Panc1 (cell line): ENCODE measurements around the gene MTHFD1L. TPM values are rescaled to one million over a fixed set of nuclear protein-coding genes. Genes with fewer than 3 reads are reported as not detected.
A peak's percentile ranks its signal among the peaks of the same experiment; 100 is the strongest.
"Not testable (repeated sequence)": the region's sequence is repeated elsewhere in the genome, so short reads cannot be mapped to it uniquely, and the experiment has no call there.

ENCODE experiments used
- ATAC-seq: fragments of 200-7000 bp; cut with Tn5 transposase; 2 replicates; pipeline ENCODE4 v1.9.1; 2020; ENCODE audit warnings: mild to moderate bottlenecking, moderate library complexity
- BruUV-seq: library from RNA; stranded (reverse); fragments of 400-500 nt; replicated peaks from 2 replicates; lab custom pipeline; 2021; lab: Mats Ljungman, UMichigan
- CTCF ChIA-PET: fragments of 300-600 bp; sonication (Branson Sonifier 250); formaldehyde crosslinking; loops from one replicate; lab custom pipeline; 2022; ENCODE audit warnings: antibody characterized with exemption; lab: Charles Lee
- POLR2A ChIA-PET: fragments of 300-600 bp; sonication (Branson Sonifier 250); formaldehyde crosslinking; loops from one replicate; lab custom pipeline; 2022; ENCODE audit warnings: antibody characterized with exemption; lab: Charles Lee
- DNase-seq: peaks from one replicate; pipeline ENCODE4 v3.0.0-alpha.2; 2010; ENCODE audit warnings: low read depth, low spot score
- H3K27ac ChIP-seq: 2 replicates; pipeline ENCODE4 v1.5.1; 2011; ENCODE audit warnings: mild to moderate bottlenecking, low read length, inconsistent platforms
- H3K27me3 ChIP-seq: fragments of 200-500 bp; sonication (Bioruptor generic); 2 replicates; pipeline ENCODE4 v1.6.0; 2014; ENCODE audit warnings: low read length, inconsistent platforms; ENCODE audit not compliant: control insufficient read depth, insufficient read depth
- H3K36me3 ChIP-seq: fragments of 200-500 bp; sonication (Bioruptor generic); 2 replicates; pipeline ENCODE4 v1.5.1; 2014; ENCODE audit warnings: inconsistent platforms, mild to moderate bottlenecking, low read length, moderate library complexity; ENCODE audit not compliant: control insufficient read depth, insufficient read depth
- H3K4me1 ChIP-seq: 2 replicates; pipeline ENCODE4 v1.5.1; 2011; ENCODE audit warnings: inconsistent platforms, mild to moderate bottlenecking, low read length, moderate library complexity; ENCODE audit not compliant: control insufficient read depth, insufficient read depth
- H3K4me3 ChIP-seq, 2 experiments: 2 replicates each; pipeline ENCODE4 v1.5.1; 2011 to 2012; ENCODE audit warnings: low read depth in 2 of 2, low read length in 2 of 2, mild to moderate bottlenecking in 2 of 2, inconsistent platforms in 1 of 2, moderate library complexity in 1 of 2
- H3K9me3 ChIP-seq: fragments of 200-500 bp; sonication (Bioruptor generic); 2 replicates; pipeline ENCODE4 v1.5.1; 2014; ENCODE audit warnings: low read depth, mild to moderate bottlenecking, inconsistent platforms, low read length, moderate library complexity; ENCODE audit not compliant: control insufficient read depth, insufficient read depth
- POLR2AphosphoS5 ChIP-seq: IDR thresholded peaks from 2 replicates; pipeline ENCODE4 v1.6.1; 2012; ENCODE audit warnings: mild to moderate bottlenecking, low read depth, low read length, moderate library complexity
- SIN3A ChIP-seq: IDR thresholded peaks from 2 replicates; pipeline ENCODE4 v1.6.1; 2012; ENCODE audit warnings: low read depth, mild to moderate bottlenecking, low read length, moderate library complexity, borderline replicate concordance; ENCODE audit not compliant: insufficient read depth
- TCF7L2 ChIP-seq: IDR thresholded peaks from 2 replicates; pipeline ENCODE4 v1.6.1; 2011; ENCODE audit warnings: mild to moderate bottlenecking, low read depth, low read length, inconsistent platforms
- in situ Hi-C: cut with HindIII; loops from 2 replicates; pipeline ENCODE4 v1.10.0; 2016; ENCODE audit warnings: low sequenced_read_pairs, low pct_unique_long_range_greater_than_20kb
- intact Hi-C: fragments of 100-400 bp; cut with micrococcal nuclease; formaldehyde crosslinking; loops from one replicate; pipeline ENCODE4 v1.10.0; 2022; ENCODE audit not compliant: unreplicated experiment
- total RNA-seq: library from RNA; stranded (reverse); gene quantifications from one replicate; pipeline ENCODE4 v1.2.1, GENCODE V29; 2021; ENCODE audit not compliant: unreplicated experiment
- TF ChIP-seq, protein P1 (sequence below), 2 experiments: IDR thresholded peaks; 2 replicates each; pipeline ENCODE4 v1.6.1; 2011 to 2012; ENCODE audit warnings: low read depth in 2 of 2, control low read depth in 1 of 2, low read length in 1 of 2, mild to moderate bottlenecking in 1 of 2, moderate library complexity in 1 of 2; ENCODE audit not compliant: insufficient read depth in 1 of 2
- TF ChIP-seq, protein P2 (sequence below): fragments of 450-650 bp; IDR thresholded peaks from 2 replicates; pipeline ENCODE4 v1.5.1; 2017; ENCODE audit warnings: mild to moderate bottlenecking

The MTHFD1L gene
- total RNA-seq, 1 experiment from 2014 or later: 76.2 TPM

DNA sequence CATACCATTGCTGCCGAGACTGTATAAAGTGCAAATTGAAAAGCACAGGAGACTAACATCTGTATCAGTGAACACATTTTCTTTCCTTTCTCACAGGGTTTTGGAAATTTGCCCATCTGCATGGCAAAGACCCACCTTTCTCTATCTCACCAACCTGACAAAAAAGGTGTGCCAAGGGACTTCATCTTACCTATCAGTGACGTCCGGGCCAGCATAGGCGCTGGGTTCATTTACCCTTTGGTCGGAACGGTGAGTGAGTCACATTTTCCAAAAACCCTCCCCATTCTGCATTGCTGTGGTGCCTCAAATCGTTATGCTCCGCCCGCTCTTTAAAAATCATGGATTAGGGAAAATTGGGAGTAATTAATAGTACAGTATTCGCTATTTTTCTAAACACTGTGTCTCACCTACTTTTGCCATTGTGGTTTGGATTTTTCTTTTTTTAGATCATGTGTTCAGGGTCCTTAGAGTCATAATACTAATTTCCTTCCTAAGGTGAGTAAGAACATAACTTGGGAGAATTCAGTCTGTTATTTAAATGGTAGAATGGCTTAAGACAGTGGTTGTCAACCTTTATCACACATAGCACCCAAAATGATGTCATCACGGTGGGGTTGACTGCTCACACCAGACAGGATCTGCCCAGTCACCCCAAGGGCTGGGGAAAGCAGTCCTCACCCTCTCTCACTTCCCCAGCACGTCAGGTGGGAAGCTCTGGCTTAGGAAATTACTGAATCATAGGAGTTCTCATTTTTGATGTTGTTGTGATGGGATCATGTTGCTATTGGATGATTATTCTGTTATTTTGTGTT is 171.6 kb downstream of the MTHFD1L start:
- peak overlapping the region; percentile 64 for H3K27ac ChIP-seq
- no peak overlapping the region for H3K4me3 ChIP-seq
- ATAC-seq (no peak), DNase-seq (no peak)
- peaks cover 4% of the 10 kb centered on the region; the same call in 1 of the 2 replicates for H3K9me3 ChIP-seq
- CTCF ChIA-PET: interaction anchor here (1.0 kb wide), 1 partner anchor 23 kb away, joined by 3 read pairs; no protein-coding TSS in a partner anchor
- TF ChIP-seq, protein P1, sequence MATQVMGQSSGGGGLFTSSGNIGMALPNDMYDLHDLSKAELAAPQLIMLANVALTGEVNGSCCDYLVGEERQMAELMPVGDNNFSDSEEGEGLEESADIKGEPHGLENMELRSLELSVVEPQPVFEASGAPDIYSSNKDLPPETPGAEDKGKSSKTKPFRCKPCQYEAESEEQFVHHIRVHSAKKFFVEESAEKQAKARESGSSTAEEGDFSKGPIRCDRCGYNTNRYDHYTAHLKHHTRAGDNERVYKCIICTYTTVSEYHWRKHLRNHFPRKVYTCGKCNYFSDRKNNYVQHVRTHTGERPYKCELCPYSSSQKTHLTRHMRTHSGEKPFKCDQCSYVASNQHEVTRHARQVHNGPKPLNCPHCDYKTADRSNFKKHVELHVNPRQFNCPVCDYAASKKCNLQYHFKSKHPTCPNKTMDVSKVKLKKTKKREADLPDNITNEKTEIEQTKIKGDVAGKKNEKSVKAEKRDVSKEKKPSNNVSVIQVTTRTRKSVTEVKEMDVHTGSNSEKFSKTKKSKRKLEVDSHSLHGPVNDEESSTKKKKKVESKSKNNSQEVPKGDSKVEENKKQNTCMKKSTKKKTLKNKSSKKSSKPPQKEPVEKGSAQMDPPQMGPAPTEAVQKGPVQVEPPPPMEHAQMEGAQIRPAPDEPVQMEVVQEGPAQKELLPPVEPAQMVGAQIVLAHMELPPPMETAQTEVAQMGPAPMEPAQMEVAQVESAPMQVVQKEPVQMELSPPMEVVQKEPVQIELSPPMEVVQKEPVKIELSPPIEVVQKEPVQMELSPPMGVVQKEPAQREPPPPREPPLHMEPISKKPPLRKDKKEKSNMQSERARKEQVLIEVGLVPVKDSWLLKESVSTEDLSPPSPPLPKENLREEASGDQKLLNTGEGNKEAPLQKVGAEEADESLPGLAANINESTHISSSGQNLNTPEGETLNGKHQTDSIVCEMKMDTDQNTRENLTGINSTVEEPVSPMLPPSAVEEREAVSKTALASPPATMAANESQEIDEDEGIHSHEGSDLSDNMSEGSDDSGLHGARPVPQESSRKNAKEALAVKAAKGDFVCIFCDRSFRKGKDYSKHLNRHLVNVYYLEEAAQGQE (IDR thresholded peaks at IDR 0.05; ENCODE audit: insufficient read depth in 1 of 2, low read depth in 2 of 2, low read length in 1 of 2): no peak
- no peak for TF ChIP-seq POLR2AphosphoS5
- TF ChIP-seq TCF7L2: no peak
- TF ChIP-seq, protein P2, sequence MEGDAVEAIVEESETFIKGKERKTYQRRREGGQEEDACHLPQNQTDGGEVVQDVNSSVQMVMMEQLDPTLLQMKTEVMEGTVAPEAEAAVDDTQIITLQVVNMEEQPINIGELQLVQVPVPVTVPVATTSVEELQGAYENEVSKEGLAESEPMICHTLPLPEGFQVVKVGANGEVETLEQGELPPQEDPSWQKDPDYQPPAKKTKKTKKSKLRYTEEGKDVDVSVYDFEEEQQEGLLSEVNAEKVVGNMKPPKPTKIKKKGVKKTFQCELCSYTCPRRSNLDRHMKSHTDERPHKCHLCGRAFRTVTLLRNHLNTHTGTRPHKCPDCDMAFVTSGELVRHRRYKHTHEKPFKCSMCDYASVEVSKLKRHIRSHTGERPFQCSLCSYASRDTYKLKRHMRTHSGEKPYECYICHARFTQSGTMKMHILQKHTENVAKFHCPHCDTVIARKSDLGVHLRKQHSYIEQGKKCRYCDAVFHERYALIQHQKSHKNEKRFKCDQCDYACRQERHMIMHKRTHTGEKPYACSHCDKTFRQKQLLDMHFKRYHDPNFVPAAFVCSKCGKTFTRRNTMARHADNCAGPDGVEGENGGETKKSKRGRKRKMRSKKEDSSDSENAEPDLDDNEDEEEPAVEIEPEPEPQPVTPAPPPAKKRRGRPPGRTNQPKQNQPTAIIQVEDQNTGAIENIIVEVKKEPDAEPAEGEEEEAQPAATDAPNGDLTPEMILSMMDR: no peak
- no peak for TF ChIP-seq SIN3A
- in situ Hi-C loops: no loop called here
- no TSS peak for BruUV-seq
- H3K27me3 ChIP-seq: no peaks in the 10 kb centered on the region
- POLR2A ChIA-PET: no interaction called here
- peaks cover 22% of the 10 kb centered on the region for H3K4me1 ChIP-seq
- H3K36me3 ChIP-seq: no peaks in the 10 kb centered on the region; the same call in none of the 2 replicates
- intact Hi-C loops: no loop called here

DNA sequence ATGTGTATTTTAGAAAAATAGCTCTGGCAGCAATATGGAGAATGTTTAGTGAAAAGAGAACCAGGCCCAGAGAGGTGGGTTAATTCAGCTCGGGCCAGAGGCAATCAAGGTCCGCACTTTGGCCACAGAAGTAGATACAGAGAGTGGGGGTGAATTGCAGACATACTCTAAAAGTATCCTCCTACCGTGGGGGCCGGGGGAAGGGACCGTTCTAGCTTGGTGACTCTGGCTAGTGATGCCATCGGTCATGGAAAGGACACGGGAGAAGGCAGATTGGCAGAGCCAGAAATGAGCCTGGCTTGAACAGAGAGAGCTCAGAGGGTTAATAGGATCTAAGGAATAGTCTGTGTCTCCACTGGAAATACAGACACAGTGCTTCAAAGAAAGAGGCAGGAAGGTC is 173.1 kb downstream of the MTHFD1L start:
- ChIA-PET POLR2A (no interaction called here), CTCF (no interaction called here)
- Histone ChIP-seq H3K4me1 (peaks cover 33% of the 10 kb centered on the region), H3K36me3 (no peaks in the 10 kb centered on the region; the same call in none of the 2 replicates), H3K9me3 (peaks cover 4% of the 10 kb centered on the region; the same call in 1 of the 2 replicates), H3K27ac (peak overlapping the region; percentile 54), H3K4me3 (no peak overlapping the region), H3K27me3 (no peaks in the 10 kb centered on the region)
- TF ChIP-seq POLR2AphosphoS5: no peak
- no peak for TF ChIP-seq SIN3A
- TF ChIP-seq, protein P1 (IDR thresholded peaks at IDR 0.05; ENCODE audit: insufficient read depth in 1 of 2, low read depth in 2 of 2, low read length in 1 of 2): no peak
- TF ChIP-seq, protein P2: no peak
- TF ChIP-seq TCF7L2: no peak
- intact Hi-C loops (no loop called here), in situ Hi-C loops (no loop called here)
- no TSS peak for BruUV-seq
- ATAC-seq: no peak
- DNase-seq: no peak

DNA sequence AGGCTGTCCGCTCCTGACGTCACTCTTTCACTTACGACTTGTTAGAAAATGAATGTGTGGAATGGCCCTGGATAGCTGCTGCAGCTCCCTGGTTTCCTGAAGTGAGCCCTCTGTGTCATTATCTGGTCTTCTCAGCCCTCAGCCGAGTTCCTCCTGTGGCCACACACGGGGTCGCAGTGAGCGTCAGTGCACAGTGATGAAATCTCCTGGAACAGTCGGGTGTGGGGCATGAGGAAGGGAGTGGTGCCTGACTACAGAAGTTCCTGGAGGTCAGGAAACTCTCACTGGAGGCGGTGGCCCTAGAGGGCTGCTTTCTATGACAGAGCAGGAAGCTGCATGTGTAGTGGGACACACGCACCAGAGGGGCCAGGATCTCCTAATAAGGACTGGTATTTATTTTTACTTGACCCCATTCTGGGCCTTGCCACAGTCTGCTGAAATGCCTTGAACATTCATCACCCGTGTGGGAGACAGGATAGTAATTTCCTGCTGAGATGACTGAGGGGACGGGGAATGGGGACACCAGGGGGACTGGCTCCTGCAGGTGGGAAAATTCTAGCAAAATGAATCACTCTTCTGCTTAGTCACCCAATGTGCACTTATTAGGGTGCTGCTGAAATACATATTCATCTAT is 175.5 kb downstream of the MTHFD1L start:
- in situ Hi-C loops, BruUV-seq, CTCF ChIA-PET, H3K36me3 ChIP-seq, H3K9me3 ChIP-seq, H3K4me3 ChIP-seq, intact Hi-C loops, H3K27me3 ChIP-seq, POLR2A ChIA-PET: not testable (repeated sequence)
- ATAC-seq (peak; percentile 86), DNase-seq (peak; percentile 97)
- Histone ChIP-seq H3K27ac (peak overlapping the region; percentile 85), H3K4me1 (peaks cover 55% of the 10 kb centered on the region)
